Anterior cingulate cortex (tissue), 58 donors: ENCODE results near the gene DOCK4.

ENCODE experiments used
- DNase-seq, 58 donors: peaks; one replicate each; lab custom pipeline; 2025; lab: John Stamatoyannopoulos, UW

The DOCK4 gene

DNA sequence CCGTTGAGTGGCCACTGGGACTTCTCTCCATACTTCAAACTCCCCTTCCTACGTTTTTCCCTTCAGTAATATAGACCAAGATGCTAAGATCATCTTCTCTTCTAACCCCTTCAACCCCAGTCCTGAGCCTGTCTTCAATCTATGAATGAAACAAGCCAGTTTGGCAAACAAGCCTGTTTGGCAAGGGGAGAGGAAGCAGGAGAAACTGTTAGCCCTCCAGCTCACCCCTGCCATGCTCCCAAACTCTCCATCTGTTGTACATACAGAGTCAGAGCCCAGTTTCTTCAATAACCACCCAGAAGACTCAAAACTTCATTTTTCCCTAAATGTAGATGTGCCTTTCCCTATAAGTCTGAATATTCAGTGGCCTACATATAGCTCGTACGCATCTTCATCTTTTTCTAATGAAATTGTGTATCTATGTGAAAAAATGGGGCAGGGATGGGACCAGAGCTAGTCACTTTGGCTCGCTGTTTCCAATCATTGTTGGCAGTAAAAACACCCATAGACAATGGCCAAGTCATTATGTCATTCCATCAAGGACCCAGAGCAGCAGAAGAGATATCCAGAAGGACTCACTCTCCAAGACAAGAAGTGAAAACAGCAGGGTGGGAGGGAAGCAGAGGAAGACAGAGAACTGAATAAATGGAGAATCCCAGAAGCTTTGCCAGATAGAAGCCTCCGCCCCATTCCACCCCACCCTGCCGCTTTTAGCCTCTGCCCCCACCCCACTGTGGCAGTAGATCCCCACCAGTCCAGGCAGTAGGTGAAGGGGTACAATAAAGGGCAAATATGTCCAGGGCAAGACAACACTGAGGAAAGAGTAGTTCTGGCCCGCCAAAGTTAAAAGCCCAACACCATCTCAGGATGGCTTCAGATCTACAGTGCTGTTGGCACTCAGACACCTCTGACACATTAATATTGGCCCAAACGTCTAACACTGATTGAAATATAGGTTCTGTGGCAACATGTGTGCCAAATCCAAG, 87.3 kb downstream of the DOCK4 start:
- no peak for DNase-seq

- no peak for DNase-seq
Observed at GRCh38 chr7:112116894-112117293, 89.3 kb downstream of the DOCK4 start.

GRCh38 chr7:112116358-112116757, 89.8 kb downstream of the DOCK4 start:
- DNase-seq = no peak

GRCh38 chr7:112115880-112116279, 90.3 kb downstream of the DOCK4 start:
- DNase-seq = no peak

DNA sequence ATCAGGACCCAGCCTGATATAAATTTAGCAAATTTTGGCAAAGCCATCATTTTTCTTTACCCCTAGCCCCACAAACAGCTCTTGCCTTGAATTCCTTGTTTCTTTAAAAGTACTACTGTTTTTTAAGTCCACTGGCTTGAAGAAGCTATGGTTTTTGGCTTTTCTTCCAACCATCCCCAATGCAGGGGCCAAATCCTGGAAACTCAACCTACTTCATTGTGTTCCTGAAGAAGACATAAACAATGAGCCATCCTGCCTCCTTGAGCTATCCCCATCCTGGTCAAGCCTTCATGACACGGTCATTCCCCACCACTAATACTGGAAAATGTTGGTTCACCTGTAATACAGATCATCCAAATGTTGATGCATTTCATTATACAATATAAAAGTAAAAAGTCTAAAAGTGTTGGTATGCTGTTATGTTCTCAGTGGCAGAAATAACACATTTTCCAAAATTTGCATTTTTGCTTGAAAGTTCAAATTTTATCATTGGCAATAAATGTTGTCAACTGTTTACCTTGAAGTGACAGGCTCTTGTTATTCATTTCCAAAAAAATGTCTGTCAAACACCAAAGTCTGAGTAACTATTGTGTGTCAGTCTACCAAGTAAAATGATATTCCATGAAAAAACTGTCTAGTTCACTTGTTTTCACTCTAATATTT, 92.2 kb downstream of the DOCK4 start:
- no peak for DNase-seq

DNA sequence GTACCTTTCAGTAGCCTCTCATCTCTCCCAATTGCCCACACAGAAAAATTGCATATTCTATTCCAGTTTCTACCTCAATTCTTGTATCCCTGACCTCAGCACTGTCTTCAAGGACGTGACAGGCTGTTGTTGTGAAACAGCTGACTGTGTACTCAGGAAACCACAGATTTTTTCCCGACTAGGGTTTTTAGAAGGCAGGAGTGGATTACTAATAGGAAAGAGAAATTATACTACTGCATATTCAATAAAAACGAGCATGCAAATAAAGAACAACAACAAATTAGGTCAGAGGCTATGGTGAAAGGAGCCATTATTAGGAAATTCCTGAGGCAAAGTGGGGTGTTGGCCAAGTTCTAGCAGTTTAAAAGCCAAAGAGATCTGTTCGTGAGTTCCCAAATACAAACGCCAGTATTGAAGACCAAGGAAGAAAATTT, 93.4 kb downstream of the DOCK4 start:
- DNase-seq = peak in 30 of 58 donors; percentile 4 to 86 (median 38)

DNA sequence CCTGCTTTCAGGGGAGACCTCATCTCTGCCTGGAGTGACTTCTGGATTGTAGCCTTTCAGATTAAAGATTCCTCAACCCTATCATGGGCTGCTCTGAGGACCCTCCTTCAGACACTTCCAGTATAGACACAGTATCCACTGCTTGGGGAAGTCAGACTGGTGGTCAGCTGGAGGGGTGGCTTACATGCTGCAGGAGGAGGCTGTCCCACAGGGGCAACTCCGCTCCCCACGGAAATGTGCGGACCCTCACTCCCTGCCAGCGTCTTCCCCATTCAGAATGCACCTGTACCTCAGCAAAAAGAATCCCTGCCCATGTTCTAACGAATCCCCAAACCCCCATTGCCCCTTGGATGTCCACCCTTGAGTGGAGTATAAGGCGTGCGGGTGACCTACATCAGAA, 95.5 kb downstream of the DOCK4 start:
- DNase-seq = no peak

DNA sequence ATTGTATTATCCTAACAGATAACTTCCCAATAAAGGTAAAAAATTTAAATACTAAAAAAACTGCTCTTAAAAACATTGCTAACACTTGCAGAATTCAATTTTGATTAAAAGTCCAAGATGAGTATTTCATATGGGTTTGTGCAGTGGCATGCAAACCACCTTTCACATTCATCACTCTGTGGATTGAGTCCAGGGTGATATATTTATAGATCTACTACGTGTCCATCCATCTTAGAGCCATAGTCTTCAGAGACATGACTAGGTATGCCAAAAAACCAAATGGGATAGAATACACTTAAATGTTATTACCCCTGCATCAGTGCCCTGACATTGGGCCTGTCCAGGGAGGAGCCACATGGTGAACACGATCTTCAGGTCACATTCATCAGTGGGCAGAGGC, 96.0 kb downstream of the DOCK4 start:
- DNase-seq = no peak

GRCh38 chr7:112108981-112109380, 97.2 kb downstream of the DOCK4 start:
- peak in 7 of 58 donors; percentile 2 to 38 (median 22) for DNase-seq

DNA sequence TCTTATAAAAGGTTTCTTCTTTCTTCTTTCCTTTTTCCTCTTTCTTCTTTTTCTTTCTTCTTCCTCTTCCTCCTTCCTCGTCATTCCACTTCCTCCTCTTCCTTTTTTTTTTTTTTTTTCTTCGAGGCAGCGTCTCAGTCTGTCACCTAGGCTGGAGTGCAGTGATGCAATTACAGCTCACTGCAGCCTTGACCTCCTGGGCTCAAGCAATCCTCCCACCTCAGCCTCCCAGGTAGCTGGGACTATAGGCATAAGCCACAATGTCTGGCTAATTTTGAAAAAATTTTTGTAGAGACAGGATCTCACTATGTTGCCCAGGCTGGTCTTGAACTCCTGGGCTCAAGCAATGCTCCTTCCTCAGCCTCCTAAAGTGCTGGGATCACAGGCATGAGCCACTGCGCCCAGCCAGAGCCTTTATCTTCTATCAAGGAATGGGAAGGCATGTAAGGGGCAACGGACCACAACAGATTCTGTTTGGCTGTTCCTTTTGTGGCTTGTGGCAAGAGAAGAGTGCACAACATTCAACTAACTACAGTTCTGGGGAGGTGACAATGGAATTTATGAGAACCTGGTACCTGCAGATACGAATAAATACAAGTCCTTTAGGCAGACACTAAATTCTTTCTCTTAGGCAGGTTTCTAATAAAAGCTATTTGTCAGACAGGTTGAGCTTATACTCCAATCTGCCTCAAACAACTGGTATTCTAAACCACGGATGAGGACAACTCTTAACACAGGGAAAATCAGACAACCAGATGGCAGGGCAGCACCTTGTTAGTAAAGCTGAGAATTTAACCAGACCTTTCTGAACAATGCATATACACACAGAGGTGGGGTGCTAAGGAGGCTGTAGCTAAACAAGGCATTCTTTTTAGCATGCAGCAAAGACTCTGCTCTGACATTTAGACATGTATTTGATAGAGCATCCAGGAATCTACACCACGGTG, 100.3 kb downstream of the DOCK4 start:
- DNase-seq = no peak

GRCh38 chr7:112104120-112104519, 102.1 kb downstream of the DOCK4 start:
- DNase-seq = no peak

DNA sequence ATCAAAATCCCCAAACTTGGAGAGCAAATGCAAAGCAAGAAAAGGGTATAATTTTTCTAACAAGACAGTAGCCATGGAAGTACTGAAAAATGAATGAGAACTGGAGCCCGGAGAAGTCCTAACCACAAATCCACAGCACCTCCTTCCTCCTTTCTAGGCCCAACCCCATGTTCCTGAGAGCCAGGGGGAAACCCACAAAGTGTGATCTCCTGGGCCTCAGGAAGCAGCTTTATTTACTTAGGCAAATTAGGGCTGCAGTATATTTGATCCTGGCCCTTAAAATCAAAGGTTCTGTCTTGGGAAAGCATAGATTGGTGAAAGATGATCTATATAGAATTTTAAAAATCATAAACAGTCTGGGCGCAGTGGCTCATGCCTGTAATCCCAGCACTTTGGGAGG, 103.0 kb downstream of the DOCK4 start:
- no peak for DNase-seq

- no peak for DNase-seq
Observed at GRCh38 chr7:112101201-112101846, 104.9 kb downstream of the DOCK4 start.

GRCh38 chr7:112097524-112097923, 108.7 kb downstream of the DOCK4 start:
- no peak for DNase-seq

GRCh38 chr7:112093409-112093808, 112.8 kb downstream of the DOCK4 start:
- DNase-seq = no peak

DNA sequence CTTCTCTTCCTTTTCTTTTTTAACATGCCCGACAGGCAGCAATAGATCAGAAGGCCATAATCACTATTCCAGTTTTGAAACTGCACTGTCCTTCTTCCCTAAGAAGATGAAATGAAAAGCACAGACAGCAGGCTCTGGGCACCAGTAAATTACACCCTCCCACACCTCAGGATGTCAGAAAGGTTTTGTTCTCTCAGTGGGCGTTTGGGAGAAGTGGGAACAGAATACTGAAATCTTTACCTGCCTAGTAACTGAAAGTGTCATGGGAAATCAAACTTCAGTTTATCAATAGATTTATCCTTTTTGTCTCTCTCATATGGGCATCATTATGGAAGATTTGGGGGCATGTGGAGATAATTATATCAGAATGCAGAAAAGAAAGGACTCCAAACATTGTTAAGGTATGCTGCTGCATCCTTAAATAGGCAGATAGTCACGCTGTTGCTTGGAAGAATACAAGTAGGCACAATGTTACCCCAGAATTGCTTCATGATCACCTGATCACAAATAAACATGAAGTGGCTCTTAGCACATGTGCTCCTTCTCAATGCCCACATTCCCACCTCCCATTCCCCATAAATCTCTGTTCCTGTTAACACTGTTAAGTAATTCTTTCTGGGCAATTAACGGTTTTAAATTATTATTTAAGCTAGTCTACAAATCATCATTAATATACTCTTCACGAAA, 113.3 kb downstream of the DOCK4 start:
- peak in 1 of 58 donors; percentile 16 for DNase-seq

DNA sequence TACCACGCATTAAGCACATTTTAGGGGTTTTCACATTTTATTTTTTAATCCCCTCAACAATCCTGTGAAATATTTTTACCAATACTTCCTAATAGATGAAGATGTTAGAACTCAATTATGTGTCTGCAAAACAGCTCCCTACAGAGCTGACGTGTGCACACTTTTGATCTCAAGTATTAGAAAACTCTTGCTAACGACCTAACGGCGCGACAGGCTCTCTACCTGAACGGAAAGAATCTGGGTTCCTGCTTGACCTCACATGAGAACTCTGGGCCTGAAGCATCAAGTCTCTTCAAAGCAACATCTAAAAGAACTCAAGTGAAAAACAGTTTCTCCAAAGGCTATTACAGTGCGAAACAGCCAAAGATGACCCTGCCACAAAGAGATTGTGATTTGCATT, 113.9 kb downstream of the DOCK4 start:
- DNase-seq = no peak

DNA sequence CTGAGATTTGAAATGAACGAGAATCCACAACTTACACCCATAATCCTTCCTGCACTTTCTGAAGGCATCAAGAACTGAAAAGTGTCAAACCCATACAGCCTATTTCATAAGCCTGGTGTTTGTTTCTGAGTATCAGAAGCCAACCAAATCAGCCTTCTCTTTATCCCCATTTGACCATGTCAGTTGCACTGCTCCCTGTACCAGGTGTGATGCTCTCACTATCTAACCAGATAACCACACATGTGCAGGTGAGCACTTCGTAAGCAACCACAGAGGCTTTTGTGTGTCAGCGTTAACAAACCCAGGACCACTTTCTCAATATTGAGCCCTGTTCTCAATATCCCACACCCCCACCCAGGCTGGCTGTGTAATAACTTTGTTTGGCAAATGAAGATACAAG, 114.4 kb downstream of the DOCK4 start:
- no peak for DNase-seq

DNA sequence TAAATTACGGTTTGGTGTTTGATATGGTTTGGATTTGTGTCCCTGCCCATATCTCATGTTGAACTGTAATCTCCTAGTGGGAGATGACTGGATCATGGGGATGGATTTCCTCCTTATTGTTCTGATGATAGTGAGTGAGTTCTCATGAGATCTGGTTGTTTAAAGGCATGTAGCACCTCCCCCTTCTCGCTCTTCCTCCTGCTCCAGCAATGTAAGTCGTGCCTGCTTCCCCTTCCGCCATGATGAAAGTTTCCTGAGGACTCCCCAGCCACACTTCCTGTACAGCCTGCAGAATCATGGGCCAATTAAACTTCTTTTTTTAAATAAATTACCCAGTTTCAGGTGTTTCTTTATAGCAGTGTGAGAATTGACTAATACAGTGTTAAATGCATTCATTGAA, 116.6 kb downstream of the DOCK4 start:
- DNase-seq = peak in 1 of 58 donors; percentile 14
